ENCODE measurements around the gene PDIA5. TPM values are rescaled to one million over a fixed set of nuclear protein-coding genes. Genes with fewer than 3 reads are reported as not detected.
"Not testable (repeated sequence)": the region's sequence is repeated elsewhere in the genome, so short reads cannot be mapped to it uniquely, and the experiment has no call there.

PDIA5 gene
- total RNA-seq, 1 donor from 2014 or later = 29.3 TPM

DNA sequence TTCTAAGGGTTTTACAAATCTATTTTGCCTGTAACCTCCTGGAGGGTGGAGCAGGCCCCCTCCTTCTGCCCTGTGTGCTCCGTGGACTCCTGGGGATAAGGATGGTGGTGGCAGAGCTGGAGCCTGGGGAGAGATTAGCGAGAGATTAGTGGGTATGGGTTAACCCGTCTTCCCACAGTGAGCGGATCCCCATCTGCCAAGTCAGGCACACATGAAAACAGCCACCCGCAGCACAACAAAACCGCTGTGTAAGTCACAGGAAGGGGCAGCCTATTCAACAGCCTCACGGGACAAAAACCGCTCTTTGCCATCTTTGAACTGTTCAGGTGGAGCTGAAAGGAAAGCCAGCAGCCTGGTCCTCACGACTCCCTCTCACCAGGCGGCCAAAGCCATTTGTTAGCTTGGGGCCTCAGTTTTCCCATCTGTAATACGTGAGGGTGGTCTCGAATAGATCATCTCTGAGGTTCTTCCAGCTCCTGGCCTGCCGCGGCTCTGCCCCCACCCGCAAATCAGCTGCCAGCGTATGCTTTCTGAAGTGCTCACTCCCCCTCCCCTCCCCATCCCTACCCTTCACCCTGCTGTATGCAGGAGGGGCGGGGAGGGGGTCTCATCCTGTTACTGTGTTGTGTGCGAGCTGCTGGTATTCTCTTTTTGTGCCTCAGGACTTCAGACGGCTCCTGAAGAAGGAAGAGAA is 43.6 kb downstream of the PDIA5 start:
- intact Hi-C loops (cut with DNase I) = no loop called here
- no peaks in the 10 kb centered on the region for H3K27me3 ChIP-seq (ENCODE audit: low read depth)
- ATAC-seq = no peak
- no peaks in the 10 kb centered on the region for H3K9me3 ChIP-seq
- no peak for DNase-seq
- H3K4me3 ChIP-seq = no peak overlapping the region
- H3K27ac ChIP-seq = no peak overlapping the region
- TF ChIP-seq, protein P1, sequence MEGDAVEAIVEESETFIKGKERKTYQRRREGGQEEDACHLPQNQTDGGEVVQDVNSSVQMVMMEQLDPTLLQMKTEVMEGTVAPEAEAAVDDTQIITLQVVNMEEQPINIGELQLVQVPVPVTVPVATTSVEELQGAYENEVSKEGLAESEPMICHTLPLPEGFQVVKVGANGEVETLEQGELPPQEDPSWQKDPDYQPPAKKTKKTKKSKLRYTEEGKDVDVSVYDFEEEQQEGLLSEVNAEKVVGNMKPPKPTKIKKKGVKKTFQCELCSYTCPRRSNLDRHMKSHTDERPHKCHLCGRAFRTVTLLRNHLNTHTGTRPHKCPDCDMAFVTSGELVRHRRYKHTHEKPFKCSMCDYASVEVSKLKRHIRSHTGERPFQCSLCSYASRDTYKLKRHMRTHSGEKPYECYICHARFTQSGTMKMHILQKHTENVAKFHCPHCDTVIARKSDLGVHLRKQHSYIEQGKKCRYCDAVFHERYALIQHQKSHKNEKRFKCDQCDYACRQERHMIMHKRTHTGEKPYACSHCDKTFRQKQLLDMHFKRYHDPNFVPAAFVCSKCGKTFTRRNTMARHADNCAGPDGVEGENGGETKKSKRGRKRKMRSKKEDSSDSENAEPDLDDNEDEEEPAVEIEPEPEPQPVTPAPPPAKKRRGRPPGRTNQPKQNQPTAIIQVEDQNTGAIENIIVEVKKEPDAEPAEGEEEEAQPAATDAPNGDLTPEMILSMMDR (IDR thresholded peaks at IDR 0.05) = no peak
- H3K4me1 ChIP-seq = no peaks in the 10 kb centered on the region
- H3K36me3 ChIP-seq = peaks cover 69% of the 10 kb centered on the region

DNA sequence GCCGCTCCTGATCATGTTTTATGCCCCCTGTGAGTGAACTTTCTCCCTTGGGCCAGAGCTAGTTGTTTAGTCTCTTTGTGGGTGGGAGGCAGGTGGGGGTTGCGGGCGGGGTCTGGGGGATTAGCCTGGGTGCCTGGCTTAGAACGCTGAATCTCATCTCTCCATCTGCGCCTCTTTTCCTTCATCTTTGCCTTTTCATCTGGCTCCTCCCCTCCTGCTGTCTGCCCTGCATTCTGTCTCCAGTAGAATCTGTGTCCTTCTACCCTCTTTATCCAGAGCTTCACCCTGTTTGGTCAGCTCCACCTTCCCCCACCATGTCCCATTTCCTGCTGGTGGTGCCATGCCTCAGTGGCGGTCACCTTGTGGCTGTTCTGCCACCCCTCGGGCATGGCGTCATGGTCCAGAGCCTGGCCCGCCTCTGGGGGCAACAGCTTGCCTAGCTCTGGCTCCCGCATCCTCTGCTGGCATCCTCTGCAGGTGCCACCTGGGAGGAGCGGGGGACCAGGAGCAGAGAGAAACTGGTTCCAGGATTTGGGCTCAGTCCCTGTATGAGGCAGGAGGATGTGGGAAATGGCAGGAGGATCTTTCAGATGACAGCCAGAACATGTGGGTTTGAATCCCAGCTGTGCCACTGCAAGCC is 44.3 kb downstream of the PDIA5 start:
- no peaks in the 10 kb centered on the region for H3K4me1 ChIP-seq
- peak in 1 of 2 donors; percentile 18 for ATAC-seq
- TF ChIP-seq, protein P1 (IDR thresholded peaks at IDR 0.05) = no peak
- H3K27me3 ChIP-seq (ENCODE audit: low read depth) = no peaks in the 10 kb centered on the region
- no peaks in the 10 kb centered on the region for H3K9me3 ChIP-seq
- no peak overlapping the region for H3K4me3 ChIP-seq
- H3K27ac ChIP-seq = no peak overlapping the region
- intact Hi-C loops (cut with DNase I) = no loop called here
- no peak for DNase-seq
- H3K36me3 ChIP-seq = peaks cover 71% of the 10 kb centered on the region

DNA sequence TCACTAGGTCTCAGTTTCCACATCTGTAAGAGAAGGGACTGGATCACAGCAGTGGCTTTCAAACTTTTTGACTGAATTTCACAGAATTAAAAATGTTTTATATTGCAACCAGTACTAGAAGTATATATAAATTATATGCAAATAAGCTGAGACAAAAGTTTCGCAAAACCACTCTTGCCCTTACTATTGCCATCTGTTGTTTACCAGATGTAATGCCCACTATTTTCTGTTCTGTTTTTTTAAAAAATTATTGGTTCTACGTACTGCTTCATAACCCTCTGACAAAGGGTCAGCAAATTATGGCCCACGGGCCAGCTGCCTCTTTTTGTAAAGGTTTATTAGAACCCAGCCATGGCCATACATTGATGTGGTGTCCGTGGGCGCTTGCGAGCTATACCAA is 44.8 kb downstream of the PDIA5 start:
- ATAC-seq = no peak
- H3K36me3 ChIP-seq = peaks cover 71% of the 10 kb centered on the region
- H3K27ac ChIP-seq = no peak overlapping the region
- TF ChIP-seq, protein P1 (IDR thresholded peaks at IDR 0.05) = no peak
- no peaks in the 10 kb centered on the region for H3K4me1 ChIP-seq
- no peak for DNase-seq
- H3K4me3 ChIP-seq = no peak overlapping the region
- intact Hi-C loops (cut with DNase I) = no loop called here
- no peaks in the 10 kb centered on the region for H3K9me3 ChIP-seq
- H3K27me3 ChIP-seq (ENCODE audit: low read depth) = no peaks in the 10 kb centered on the region

DNA sequence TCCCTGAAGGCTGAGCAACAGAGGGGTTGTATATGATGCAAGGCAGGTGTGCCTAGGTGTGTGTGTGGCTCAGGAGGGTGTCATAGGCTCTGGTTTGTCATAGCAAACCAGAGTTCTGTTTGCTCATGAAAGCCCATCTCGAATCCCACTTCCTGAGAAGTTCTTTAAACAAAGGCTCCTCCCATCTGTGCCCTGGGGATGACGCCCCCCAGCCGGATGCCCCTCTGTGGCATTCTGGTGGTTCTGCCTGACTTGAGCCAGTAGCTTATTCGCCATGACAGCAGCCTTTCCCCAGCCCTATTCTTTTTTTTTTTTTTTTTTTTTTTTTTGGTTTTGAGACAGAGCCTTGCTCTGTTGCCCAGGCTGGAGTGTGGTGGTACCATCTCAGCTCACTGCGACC is 45.4 kb downstream of the PDIA5 start:
- peaks cover 66% of the 10 kb centered on the region for H3K36me3 ChIP-seq

DNA sequence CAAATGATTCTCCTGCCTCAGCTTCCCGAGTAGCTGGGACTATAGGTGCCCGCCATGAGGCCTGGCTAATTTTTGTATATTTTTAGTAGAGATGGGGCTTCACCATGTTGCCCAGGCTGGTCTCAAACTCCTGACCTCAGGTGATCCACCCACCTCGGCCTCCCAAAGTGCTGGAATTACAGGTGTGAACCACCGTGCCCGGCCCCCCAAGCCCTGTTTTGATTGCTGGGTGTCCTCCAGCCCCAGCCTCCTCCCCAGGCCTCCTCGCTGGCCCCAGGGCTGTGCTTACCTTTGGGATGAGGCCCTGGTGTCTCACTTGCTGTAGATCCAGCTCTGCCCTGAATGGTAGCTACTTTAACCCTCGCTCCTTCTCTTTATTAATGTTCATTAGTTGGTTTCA is 45.8 kb downstream of the PDIA5 start:
- ATAC-seq = not testable (repeated sequence)
- peaks cover 63% of the 10 kb centered on the region for H3K36me3 ChIP-seq

More for the DNA sequence above, 45.4 kb downstream of the PDIA5 start:
- no peaks in the 10 kb centered on the region for H3K4me1 ChIP-seq
- no peaks in the 10 kb centered on the region for H3K27me3 ChIP-seq (ENCODE audit: low read depth)
- H3K4me3 ChIP-seq = no peak overlapping the region
- TF ChIP-seq, protein P1 (IDR thresholded peaks at IDR 0.05) = no peak
- no peaks in the 10 kb centered on the region for H3K9me3 ChIP-seq
- no peak for DNase-seq
- ATAC-seq = no peak
- intact Hi-C loops (cut with DNase I) = no loop called here
- H3K27ac ChIP-seq = no peak overlapping the region

DNA sequence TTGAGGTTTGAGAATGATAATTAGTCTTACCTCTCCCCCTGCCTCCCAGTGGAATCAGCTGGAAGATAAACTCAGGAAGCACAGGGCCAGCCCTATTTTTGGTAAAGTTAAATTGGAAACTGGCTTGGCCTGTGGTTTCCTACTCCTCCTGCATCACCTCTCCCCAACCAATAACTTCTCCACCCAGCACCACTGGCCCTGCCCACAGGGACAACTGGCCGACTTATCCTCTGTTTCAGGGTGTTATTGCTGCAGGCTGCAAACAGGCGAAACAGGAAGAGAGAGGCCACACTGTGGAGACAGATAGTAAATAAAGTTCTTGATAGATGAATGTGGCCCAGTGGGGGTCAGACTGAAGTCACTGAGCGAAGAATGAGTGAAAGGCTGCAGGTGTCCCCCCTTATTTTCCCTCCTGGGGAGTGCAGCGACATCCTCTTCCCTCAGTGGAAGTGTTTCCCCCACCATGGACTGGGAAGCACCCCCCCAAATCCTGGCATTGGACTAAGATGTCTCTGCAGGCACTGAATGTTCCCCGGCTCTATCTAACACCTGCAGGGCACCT is 47.1 kb downstream of the PDIA5 start:
- H3K27me3 ChIP-seq (ENCODE audit: low read depth) = no peaks in the 10 kb centered on the region
- no peak overlapping the region for H3K27ac ChIP-seq
- TF ChIP-seq, protein P1 (IDR thresholded peaks at IDR 0.05) = no peak
- ATAC-seq (no peak), DNase-seq (no peak)
- H3K9me3 ChIP-seq = no peaks in the 10 kb centered on the region
- intact Hi-C loops (cut with DNase I) = no loop called here
- H3K4me1 ChIP-seq = no peaks in the 10 kb centered on the region
- no peak overlapping the region for H3K4me3 ChIP-seq
- H3K36me3 ChIP-seq = peaks cover 63% of the 10 kb centered on the region

More for the DNA sequence above, 45.8 kb downstream of the PDIA5 start:
- H3K9me3 ChIP-seq; H3K4me3 ChIP-seq; DNase-seq; H3K27me3 ChIP-seq (ENCODE audit: low read depth); intact Hi-C loops (cut with DNase I); H3K27ac ChIP-seq; H3K4me1 ChIP-seq: not testable (repeated sequence)
